ENCODE measurements around the gene C5orf63.
"Not testable (repeated sequence)": the region's sequence is repeated elsewhere in the genome, so short reads cannot be mapped to it uniquely, and the experiment has no call there.

Gene C5orf63

DNA sequence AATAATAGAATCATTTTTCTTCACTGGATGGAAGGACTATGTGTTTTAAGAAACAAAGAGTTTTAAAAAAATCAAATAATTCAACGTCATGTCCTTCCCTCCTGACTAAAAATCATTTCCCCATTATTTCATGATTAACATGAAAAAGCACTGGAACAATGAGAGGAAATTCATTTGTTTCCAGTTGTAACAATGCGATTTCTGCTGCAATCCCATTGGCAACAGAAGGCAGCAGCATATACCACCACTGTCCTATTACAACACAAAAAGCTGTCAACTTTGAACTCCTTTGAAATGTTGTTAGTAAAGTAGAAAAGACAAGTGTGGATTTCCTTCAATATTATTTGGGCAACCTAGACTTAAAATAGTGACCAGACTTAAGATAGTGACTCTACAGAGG, 3.1 kb downstream of the C5orf63 start:
- DNase-seq = no peak

- DNase-seq = no peak
Measured at GRCh38 chr5:127068493-127069214, 4.6 kb downstream of the C5orf63 start.

DNA sequence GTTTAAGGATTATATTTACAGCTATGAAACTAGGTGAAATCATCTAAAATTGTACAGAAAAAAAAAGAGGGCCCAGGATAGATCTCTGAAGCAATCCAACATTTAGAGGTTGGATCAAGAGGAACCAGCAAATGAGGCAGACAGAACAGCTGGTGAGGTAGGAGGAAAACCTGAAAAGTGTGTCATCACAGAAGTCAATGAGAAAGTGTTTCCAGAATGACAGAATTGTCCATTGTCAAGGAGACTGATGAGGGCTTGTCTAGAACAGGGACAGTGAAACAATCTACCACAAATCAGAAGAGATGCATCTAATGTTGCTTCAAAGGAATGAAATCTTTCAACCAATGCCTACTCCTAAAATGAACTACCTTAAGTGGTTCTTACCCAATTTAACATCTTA, 6.6 kb downstream of the C5orf63 start:
- DNase-seq = no peak

- DNase-seq = no peak
Measured at GRCh38 chr5:127064253-127064840, 9.0 kb downstream of the C5orf63 start.

- DNase-seq = no peak
Measured at GRCh38 chr5:127063257-127063913, 9.9 kb downstream of the C5orf63 start.

DNA sequence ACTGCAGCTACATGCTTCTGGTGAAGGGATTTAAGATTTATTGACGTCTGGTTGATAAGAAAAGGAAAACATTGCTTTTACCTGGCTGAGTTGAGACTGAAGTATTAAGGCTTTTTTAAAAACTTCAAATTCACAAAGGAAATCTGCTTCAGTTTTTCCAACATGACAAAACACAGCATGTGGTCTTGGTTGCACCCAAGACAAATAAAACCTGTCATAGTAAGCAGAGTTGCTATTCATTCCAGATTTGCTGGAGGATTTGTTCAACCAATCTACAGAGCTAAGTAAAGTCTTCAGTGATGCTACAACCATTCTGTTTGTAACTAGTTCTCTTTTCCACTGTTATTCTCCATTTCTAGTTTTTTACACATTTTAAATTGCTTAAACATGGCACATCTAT, 11.3 kb downstream of the C5orf63 start:
- no peak for DNase-seq

DNA sequence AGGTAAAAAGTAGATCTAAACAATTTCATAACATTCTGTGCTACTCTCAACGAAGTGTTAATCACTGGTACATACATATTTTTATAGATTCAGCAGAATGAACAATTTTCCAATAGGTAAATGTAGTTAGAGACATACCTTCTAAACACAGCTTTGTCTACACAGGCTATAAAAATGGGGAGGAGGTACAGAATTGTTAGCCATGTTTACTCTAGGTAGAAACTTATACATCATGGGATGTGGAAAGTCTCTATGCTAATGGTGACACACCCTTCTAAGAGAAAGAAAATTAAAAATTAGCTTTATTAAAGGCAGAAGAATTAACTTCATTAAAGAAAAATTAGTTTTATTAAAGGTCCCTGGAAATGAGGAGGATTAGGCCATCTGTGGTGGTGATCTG, 11.8 kb downstream of the C5orf63 start:
- no peak for DNase-seq

DNA sequence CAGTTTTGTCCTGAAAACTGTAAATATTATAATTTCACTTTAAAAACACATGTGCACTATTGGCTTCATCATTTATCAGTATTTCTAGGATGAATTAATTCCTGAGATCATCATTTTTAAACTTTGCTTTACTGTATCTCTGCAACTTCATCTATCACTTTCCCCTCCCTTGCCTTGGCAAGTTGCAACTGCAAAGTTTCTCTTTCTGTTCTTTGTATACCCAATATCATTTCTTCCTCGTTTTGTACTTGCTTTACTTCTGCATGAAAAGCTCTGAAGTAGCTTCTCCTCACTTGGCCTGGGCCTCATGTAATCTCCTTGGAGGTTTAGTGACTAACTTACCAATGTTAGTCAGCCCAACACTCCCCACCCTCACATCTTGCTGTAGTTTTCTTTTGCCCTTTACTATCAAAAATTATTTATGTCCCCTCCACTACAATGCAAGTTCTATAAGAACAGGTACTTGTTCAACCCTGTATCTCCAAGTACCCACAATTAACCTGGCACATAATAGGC, 12.8 kb downstream of the C5orf63 start:
- DNase-seq = no peak

- DNase-seq = no peak
Measured at GRCh38 chr5:127056896-127057295, 16.4 kb downstream of the C5orf63 start.

- no peak for DNase-seq
Measured at GRCh38 chr5:127055880-127056653, 17.2 kb downstream of the C5orf63 start.

- DNase-seq = not testable (repeated sequence)
Measured at GRCh38 chr5:127053551-127053950, 19.8 kb downstream of the C5orf63 start.

DNA sequence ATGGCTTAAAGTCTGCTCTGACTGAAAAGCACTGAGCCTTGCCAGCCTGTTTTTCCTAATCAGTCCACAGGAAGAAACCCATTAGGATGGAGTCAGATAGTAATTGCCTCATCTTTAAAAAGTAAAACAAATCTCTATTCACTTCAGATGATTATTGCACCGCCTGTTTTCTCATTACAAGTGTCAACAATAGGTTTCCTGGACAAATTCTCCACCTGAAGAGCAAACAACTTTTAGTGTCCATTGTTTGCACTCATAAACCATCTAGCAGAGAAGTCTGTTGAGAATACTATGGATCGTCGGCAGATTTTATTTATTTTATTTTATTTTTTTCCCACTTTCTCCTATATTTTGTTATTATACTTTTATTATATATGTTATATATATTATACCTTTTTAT, 20.3 kb downstream of the C5orf63 start:
- no peak for DNase-seq

- no peak for DNase-seq
Measured at GRCh38 chr5:127051591-127051990, 21.7 kb downstream of the C5orf63 start.

DNA sequence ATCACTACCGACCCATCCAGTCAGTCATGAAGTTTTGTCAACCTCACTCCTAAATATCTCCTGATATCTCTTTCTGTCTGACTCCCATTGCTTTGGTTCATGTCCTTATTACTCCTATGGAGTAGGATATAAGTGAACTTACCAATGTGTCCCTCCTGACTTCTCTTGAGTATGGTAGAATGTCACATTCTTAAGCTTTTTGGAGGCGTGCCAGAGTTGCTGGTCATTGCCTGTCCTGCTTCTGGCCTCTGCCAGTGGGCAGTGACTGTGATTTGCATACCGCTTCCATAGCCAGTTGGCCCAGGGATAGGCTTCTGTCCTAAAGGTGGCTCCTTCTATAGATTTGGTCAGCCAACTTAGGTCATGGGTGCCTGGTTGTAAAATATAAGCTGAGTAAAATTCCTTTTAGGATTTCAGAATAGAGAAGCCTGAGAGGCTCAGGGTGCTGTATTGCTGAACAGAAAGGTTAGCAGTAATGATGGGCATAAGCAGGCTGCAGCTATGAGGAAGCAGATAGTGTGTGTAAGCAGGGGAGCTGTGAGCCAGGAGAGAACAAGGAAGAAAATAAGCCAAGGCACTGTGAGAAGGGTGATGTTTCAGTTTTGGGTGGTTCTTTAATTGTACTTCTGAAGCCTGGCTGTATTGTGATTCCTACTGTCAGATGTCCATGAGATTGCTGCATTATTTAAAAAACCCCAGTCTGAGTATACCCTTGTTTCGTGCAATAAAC, 26.8 kb downstream of the C5orf63 start:
- DNase-seq = no peak

DNA sequence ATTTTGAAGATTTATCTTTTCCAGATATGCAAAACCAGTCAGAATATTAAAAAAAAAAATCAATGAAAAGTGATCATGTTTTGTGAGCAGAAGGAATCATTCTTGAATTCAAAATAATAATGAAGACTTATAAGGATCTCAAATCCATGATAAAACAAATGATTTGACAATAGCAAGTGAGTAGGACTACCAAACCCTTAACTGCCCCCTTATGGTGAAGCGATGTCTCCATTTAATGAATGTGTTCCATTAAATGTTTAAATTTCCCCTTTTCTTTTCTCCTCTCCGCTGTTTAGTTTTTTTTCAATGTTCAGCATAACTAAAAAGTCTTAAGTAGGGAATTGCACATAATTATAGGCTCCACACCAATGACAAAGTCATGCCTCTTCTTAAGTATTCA, 30.7 kb downstream of the C5orf63 start:
- DNase-seq = no peak

DNA sequence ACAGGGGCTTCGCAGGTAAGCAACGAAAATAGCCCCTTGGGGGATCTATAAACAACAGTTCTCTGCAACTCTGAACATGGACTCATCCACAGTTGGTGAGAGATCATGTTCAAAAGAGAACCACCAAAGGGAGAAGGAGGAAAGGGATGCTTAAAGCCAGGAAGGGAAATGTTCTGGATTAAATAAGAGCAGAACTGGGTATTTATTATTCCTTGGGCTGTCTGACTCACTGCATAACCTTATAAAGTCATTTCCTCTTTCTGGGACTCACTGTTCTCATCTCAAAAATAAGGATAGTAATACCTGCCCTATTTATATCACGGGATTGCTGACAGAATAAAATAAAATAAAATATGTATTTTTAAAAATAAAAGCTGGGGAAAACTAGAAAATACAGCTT, 31.7 kb downstream of the C5orf63 start:
- no peak for DNase-seq

DNA sequence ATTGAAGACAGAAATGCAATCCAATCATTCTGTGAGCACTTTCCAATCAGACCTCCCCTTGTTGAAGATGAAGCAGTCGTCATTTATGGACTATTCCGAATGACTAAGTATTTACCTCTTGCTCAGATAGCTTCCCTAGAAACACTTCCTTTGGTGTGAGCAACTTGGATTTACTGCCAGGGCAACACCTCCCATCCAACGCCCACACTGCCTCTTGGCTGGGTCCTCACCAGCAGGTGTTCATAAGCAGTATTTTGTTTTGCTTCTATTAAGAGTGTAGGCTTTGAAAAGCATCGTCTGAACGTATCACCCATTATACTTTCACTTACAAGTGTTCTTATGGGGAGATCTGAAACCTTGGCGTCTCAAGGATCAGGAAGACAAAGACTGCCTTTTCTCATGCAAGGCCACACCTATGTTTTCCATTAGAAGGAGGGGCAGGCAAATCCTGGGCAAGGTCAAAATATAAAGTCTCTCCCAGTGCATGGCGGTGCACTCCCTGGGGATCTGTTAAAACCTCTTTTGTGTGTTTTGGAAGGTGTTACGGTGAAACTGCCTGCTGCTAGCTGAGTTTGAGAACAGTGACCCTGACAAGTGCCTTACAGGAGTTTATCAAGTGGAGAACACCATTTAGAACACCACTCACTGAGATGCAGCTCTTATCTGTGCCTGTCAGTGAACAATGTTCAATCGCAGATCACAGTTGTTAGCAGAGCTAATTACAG, 32.3 kb downstream of the C5orf63 start:
- peak; percentile 40 for DNase-seq

- no peak for DNase-seq
Measured at GRCh38 chr5:127038550-127038949, 34.8 kb downstream of the C5orf63 start.

DNA sequence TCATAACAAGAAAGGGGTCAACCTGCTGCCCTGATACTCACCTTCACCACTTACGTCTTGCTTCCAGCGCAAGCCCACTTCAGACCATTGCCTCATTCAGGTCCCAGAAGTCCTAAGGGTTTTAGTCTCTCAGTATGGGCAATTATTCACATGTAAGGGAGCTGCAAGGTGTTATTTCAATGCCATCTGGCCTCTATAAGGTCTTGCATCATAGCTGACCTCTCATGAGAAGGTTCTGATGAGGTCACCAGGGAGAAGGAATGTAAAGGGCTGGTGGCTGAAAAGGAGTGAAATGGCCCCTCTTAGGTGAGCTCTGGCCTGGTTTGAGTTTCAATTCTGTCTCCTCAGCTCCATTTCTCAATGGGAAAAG, 41.5 kb downstream of the C5orf63 start:
- DNase-seq = no peak

GRCh38 chr5:127031147-127031862, 42.0 kb downstream of the C5orf63 start:
- no peak for DNase-seq

Data from NCI-H526 treated with DMSO at 0.1 percent for 48 hours (cell line).